GM12878 (cell line): ENCODE data around the gene SLC2A8.

Experiments
- CBFB ChIP-seq: IDR thresholded peaks from 2 replicates; pipeline ENCODE4 v1.6.1; 2016; ENCODE audit warnings: antibody characterized with exemption, low read depth
- CTCF ChIP-seq, 3 experiments: IDR thresholded peaks in 2 of 3; conservative IDR thresholded peaks in 1 of 3; 2 replicates each; pipeline ENCODE4 v1.5.1; 2011; ENCODE audit warnings: low read depth in 3 of 3, low read length in 3 of 3, mild to moderate bottlenecking in 3 of 3, control low read depth in 2 of 3, moderate library complexity in 2 of 3, inconsistent platforms in 1 of 3, mixed read lengths in 1 of 3; ENCODE audit not compliant: control insufficient read depth in 2 of 3, insufficient read depth in 1 of 3; ENCODE audit errors: extremely low read depth in 1 of 3
- EED ChIP-seq: sonication (generic); IDR thresholded peaks from 2 replicates; pipeline ENCODE4 v1.6.1; 2016; ENCODE audit warnings: antibody characterized with exemption, low read depth
- EP300 ChIP-seq, 2 experiments: fragments of 150-350 bp in 1 of 2; IDR thresholded peaks; 2 replicates each; pipeline ENCODE4 v1.6.1; 2011 to 2012; ENCODE audit warnings: low read depth in 2 of 2, low read length in 2 of 2, borderline replicate concordance in 1 of 2, improper control_type of control experiment in 1 of 2, inconsistent platforms in 1 of 2; ENCODE audit not compliant: control insufficient read depth in 1 of 2
- NRF1 ChIP-seq: conservative IDR thresholded peaks from 2 replicates; pipeline ENCODE4 v1.6.1; 2011; ENCODE audit warnings: mild to moderate bottlenecking, low read depth, low read length, improper control_type of control experiment
- SPI1 ChIP-seq: IDR thresholded peaks from 2 replicates; pipeline ENCODE4 v1.6.1; 2011; ENCODE audit warnings: low read depth, mild to moderate bottlenecking, low read length, moderate library complexity, borderline replicate concordance; ENCODE audit not compliant: insufficient read depth
- TF ChIP-seq, protein P1 (sequence below): IDR thresholded peaks from 2 replicates; pipeline ENCODE4 v1.6.1; 2011; ENCODE audit warnings: low read depth, mild to moderate bottlenecking, low read length, moderate library complexity, borderline replicate concordance; ENCODE audit errors: extremely low read depth

DNA sequence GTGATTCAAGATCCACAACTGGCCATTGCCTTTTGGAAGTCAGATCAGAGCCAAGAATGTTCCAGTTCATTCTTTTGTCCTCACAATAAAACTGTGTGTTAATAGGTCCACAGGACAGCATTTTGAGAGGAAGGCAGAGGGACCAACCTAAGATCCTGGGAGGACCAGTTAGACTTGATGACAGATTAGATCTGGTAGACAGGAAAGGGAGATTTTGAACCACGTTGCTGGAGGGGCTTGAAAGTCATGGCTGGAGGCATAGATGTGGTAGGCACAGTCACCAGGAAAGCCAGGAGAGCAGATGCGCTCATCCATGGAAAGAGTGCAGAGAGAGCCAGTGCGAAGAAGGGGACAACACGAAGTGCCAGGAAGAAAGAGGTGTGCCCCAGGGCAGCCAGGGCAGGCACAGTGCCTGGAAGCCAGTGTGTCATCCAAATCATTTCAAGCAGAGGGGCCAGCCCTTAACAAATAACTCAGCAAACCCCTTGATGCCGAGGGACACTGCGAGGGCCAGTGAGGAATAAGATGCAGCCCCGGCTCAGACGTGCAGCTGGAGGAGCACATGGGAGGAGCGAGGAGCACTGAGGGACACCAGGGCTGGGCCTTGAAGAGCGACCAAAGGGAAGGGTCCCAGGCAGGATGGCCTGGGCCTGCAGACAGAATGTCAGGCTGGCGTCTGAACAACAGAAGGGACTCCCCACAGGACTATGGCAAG, 12.8 kb upstream of the SLC2A8 start:
- no peak for TF ChIP-seq CTCF (IDR thresholded peaks at IDR 0.05 in 2 of 3, conservative IDR thresholded peaks at IDR 0.05 in 1 of 3; ENCODE audit: control insufficient read depth in 2 of 3, extremely low read depth in 1 of 3, insufficient read depth in 1 of 3, low read depth in 3 of 3, low read length in 3 of 3)
- no peak for TF ChIP-seq SPI1
- no peak for TF ChIP-seq NRF1
- TF ChIP-seq, protein P1, sequence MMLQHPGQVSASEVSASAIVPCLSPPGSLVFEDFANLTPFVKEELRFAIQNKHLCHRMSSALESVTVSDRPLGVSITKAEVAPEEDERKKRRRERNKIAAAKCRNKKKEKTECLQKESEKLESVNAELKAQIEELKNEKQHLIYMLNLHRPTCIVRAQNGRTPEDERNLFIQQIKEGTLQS: no peak
- no peak for TF ChIP-seq CBFB
- no peak for TF ChIP-seq EED
- TF ChIP-seq EP300 (IDR thresholded peaks at IDR 0.05; ENCODE audit: borderline replicate concordance in 1 of 2, control insufficient read depth in 1 of 2, low read depth in 2 of 2, low read length in 2 of 2): no peak
